Nephron (organoid): ENCODE results near the gene CA7.

ENCODE experiments used
- H3K27ac Mint-ChIP-seq, 3 experiments: 2 replicates each; pipeline ENCODE4 v1.8.0; 2020; ENCODE audit warnings: mixed read lengths in 3 of 3, mild to moderate bottlenecking in 2 of 3, moderate library complexity in 1 of 3
- H3K27me3 Mint-ChIP-seq: 2 replicates; pipeline ENCODE4 v1.8.0; 2021; ENCODE audit warnings: low read depth, mild to moderate bottlenecking, moderate library complexity, mixed read lengths
- H3K36me3 Mint-ChIP-seq: 2 replicates; pipeline ENCODE4 v1.8.0; 2020; ENCODE audit warnings: low read depth, mixed read lengths
- H3K4me1 Mint-ChIP-seq: 2 replicates; pipeline ENCODE4 v1.8.0; 2020; ENCODE audit warnings: mixed read lengths
- H3K4me3 Mint-ChIP-seq, 3 experiments: 2 replicates each; pipeline ENCODE4 v1.8.0; 2020; ENCODE audit warnings: mild to moderate bottlenecking in 3 of 3, mixed read lengths in 3 of 3, moderate library complexity in 2 of 3
- H3K9me3 Mint-ChIP-seq: 2 replicates; pipeline ENCODE4 v1.8.0; 2020; ENCODE audit warnings: mixed read lengths
- TF ChIP-seq, protein P1 (sequence below), 3 experiments: fragments of 200-600 bp; sonication (generic); IDR thresholded peaks; one replicate each; pipeline ENCODE4 v1.5.0; 2021; ENCODE audit warnings: antibody characterized with exemption in 3 of 3; ENCODE audit not compliant: unreplicated experiment in 3 of 3

CA7 gene

GRCh38 chr16:66850115-66850815 is 6.1 kb downstream of the CA7 start:
- Mint-ChIP-seq H3K4me1 (peaks cover 10% of the 10 kb centered on the region), H3K36me3 (no peaks in the 10 kb centered on the region), H3K27ac (no peak overlapping the region), H3K9me3 (no peaks in the 10 kb centered on the region), H3K4me3 (no peak overlapping the region), H3K27me3 (peaks cover 53% of the 10 kb centered on the region)
- TF ChIP-seq, protein P1, sequence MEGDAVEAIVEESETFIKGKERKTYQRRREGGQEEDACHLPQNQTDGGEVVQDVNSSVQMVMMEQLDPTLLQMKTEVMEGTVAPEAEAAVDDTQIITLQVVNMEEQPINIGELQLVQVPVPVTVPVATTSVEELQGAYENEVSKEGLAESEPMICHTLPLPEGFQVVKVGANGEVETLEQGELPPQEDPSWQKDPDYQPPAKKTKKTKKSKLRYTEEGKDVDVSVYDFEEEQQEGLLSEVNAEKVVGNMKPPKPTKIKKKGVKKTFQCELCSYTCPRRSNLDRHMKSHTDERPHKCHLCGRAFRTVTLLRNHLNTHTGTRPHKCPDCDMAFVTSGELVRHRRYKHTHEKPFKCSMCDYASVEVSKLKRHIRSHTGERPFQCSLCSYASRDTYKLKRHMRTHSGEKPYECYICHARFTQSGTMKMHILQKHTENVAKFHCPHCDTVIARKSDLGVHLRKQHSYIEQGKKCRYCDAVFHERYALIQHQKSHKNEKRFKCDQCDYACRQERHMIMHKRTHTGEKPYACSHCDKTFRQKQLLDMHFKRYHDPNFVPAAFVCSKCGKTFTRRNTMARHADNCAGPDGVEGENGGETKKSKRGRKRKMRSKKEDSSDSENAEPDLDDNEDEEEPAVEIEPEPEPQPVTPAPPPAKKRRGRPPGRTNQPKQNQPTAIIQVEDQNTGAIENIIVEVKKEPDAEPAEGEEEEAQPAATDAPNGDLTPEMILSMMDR (IDR thresholded peaks at IDR 0.05; ENCODE audit: unreplicated experiment in 3 of 3), result no peak

DNA sequence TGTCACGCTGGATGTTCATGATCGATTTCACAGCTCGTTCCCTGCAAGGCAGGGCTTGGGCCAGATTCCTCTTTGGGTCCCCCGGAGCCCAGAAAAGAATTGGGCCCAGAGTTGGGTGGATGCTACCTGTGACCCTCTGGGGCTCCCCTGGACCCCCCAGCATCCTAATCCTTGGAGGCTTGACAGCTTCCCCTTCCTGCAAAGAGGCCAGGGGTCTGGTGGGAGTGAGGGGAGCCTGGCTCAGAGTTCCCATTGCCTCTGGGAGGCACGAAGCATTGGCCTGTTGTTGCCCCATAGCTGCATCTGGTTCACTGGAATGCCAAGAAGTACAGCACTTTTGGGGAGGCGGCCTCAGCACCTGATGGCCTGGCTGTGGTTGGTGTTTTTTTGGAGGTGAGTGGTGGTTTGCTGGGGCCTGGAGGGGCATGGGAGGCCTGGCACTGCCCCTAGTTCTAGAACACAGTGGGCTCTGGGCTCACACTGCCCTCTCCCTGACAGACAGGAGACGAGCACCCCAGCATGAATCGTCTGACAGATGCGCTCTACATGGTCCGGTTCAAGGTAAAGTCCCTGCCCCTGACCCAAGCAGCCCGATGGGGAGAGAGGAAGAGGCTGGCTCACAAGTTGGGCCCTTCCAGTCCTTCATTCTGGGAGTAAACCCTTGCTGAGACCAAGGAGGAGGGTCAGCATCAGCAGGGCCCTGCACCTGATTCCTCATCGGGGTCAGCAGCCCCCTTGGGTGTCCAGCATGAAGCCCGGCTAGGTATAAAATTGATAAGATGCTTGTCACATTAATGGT is 7.2 kb downstream of the CA7 start:
- TF ChIP-seq, protein P1 (IDR thresholded peaks at IDR 0.05; ENCODE audit: unreplicated experiment in 3 of 3), result no peak
- no peak overlapping the region for H3K4me3 Mint-ChIP-seq
- H3K27ac Mint-ChIP-seq, result no peak overlapping the region
- no peaks in the 10 kb centered on the region for H3K4me1 Mint-ChIP-seq
- H3K27me3 Mint-ChIP-seq, result peaks cover 45% of the 10 kb centered on the region
- H3K9me3 Mint-ChIP-seq, result no peaks in the 10 kb centered on the region
- H3K36me3 Mint-ChIP-seq, result no peaks in the 10 kb centered on the region

DNA sequence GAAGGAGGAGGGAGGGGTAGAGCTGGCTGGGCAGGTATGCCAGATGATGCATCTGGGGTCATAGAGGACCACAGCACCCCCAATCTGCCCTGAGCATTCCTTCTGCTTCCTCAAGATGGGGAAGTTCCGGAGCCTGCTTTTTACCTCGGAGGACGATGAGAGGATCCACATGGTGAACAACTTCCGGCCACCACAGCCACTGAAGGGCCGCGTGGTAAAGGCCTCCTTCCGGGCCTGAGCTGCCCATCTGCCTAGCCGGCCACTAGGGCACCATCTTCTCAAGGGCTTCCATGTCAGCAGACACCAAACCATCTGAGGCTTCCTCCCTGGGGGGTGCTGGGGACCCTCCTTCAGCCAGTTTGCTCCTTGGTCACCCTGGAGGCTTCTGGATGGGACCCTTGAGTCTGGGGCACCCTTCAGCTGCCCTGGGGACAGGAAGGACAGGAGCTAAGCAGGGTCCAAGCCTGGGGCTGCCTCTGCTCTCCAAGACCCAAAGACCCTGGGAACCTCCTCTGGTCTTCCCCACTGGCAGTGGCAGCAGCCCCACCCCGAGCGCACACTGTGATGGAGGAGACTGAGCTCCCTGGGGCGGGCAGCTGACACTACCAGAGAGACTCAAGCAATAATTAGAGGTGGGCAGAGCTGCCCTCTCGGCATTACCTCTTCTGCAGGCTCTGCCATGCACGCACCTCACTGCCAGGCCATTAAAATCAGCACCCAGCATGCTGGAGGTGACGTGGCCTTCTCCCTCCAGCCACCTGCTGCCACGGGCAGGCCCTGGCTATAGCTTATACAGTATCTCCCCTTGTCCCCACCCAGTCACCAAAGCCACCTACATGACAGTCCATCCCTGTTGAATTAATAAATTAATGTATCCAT is 9.3 kb downstream of the CA7 start:
- Mint-ChIP-seq H3K27ac (no peak overlapping the region), H3K4me1 (no peaks in the 10 kb centered on the region), H3K9me3 (no peaks in the 10 kb centered on the region), H3K36me3 (no peaks in the 10 kb centered on the region), H3K27me3 (peaks cover 23% of the 10 kb centered on the region), H3K4me3 (no peak overlapping the region)
- TF ChIP-seq, protein P1 (IDR thresholded peaks at IDR 0.05; ENCODE audit: unreplicated experiment in 3 of 3), result no peak

DNA sequence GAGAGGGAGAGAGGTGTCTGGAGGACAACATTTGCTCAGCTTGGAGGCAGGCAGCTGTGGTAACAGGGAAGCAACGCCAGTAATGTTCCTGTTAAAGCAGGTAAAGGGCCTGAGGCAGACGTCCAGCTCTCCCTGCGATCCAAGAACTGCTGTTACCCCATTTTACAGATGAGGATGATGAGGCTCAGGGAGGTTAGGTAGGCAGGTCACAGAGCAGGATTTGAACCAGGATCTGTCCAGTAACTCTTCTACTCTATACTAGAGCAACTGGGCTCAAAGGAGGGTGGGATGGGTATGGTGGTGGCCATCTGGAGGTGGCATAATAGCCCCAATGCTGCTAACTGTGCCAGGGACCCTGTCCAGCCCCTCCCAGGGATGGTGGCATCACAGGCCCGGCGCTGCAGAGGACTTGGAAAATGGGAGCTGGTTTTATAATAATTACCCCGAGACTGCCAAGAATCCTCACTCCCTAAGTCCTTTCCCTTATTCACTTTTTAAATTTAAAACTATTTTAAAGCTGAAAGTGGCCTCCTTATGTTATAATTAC is 12.0 kb downstream of the CA7 start:
- Mint-ChIP-seq H3K27ac (no peak overlapping the region), H3K4me3 (no peak overlapping the region), H3K27me3 (peaks cover 11% of the 10 kb centered on the region), H3K9me3 (no peaks in the 10 kb centered on the region), H3K36me3 (no peaks in the 10 kb centered on the region), H3K4me1 (no peaks in the 10 kb centered on the region)
- TF ChIP-seq, protein P1 (IDR thresholded peaks at IDR 0.05; ENCODE audit: unreplicated experiment in 3 of 3), result no peak

GRCh38 chr16:66856801-66857200 is 12.6 kb downstream of the CA7 start:
- Mint-ChIP-seq H3K36me3 (no peaks in the 10 kb centered on the region), H3K27me3 (peaks cover 11% of the 10 kb centered on the region), H3K4me3 (no peak overlapping the region), H3K27ac (no peak overlapping the region), H3K4me1 (no peaks in the 10 kb centered on the region), H3K9me3 (no peaks in the 10 kb centered on the region)
- TF ChIP-seq, protein P1 (IDR thresholded peaks at IDR 0.05; ENCODE audit: unreplicated experiment in 3 of 3), result no peak
